GM21367 (cell line): Measurements from ENCODE around the gene LOXL3.

Source experiments
- ATAC-seq: cut with Tn5 transposase; IDR thresholded peaks from one replicate; pipeline ENCODE4 v1.9.1; 2021; ENCODE audit not compliant: unreplicated experiment

The LOXL3 gene

DNA sequence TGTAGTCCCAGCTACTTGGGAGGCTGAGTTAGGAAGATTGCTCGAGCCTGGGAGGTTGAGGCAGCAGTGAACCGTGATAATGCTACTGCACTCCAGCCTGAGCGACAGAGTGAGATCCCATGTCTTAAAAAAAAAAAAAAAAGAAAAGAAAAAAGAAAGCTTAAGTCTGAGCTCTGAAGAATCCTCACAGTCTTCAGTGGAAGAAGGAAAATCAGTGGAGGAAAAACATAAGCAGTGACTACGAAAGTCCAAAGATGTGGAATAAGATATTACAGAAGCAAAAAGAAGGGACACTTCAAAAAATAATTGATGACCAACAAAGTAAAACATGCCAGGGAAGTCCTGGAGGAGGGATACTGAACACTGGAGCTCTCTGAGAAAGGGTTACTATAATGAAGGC is 43.5 kb downstream of the LOXL3 start:
- ATAC-seq = no peak

DNA sequence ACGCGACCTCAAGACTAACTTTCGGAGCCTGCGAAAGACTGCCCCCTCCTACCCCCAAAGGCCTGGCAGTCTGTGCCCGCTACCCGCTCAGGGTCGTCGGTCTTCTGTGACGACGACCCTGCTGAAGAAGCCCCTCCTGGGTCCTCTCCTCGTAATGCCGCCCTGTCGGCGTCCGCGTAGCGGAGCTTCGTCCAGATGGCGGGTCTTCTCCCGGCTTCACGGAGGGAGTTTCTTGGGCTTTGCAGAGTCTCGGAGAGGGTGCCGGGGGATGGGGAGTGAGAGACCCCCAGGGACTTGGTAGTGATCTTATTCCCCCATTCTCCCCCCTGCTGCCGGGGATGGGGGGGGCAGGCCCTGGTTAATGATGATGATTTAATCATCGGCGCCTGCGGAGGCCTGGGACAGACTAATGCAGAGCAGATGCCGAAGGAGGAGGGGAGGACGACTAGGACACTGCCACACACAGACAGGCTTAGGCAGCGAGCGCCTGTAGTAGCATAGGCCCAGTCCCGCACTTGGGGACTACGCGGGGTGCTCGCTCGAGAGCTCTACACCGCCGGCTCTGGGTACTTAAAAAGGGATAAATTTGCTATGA is 45.7 kb downstream of the LOXL3 start:
- ATAC-seq = peak; percentile 5

DNA sequence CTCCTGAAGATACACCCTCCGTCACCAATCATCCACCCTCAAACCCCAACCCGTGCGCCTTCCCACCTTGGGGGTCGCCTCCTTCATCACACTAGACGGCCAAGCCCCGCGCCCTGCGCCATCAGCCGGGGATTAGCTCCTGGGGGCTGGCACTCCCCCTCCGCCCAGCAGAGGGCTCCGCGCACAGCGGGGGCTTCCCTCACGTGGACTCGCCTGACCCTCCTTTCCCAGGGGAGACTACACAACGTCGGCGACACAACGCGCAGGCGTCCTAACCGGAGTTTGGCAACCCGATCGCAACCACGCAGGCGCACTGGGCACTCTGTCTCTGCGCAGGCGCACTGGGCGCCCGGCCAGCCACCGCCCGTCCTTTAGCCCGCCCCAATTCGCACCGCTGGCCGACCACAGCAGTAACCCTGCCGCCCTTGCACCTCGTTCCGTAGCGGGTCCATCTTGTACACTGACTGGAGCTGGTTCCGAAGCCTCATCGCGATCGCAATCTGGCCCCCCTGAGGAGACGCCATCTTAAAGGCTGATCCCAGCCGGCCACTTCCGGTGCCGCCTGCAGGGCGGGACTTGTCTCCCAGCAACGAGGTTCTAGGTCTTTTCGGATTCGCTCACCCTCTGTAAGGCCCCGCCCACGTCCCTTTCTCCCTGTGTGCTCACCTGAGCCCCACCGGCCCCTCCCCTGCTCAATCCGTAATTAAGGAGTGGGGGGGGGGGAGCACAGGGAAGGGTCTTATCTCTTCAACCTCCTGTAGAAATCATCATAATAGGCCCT is 46.4 kb downstream of the LOXL3 start, which contains the start of gene PCGF1:
Gene PCGF1, minus strand, starts transcription at position 551 of the 781 bp plus-strand sequence. Its CDS starts 27 bp downstream, at position 524.
- peak; percentile 88 for ATAC-seq

DNA sequence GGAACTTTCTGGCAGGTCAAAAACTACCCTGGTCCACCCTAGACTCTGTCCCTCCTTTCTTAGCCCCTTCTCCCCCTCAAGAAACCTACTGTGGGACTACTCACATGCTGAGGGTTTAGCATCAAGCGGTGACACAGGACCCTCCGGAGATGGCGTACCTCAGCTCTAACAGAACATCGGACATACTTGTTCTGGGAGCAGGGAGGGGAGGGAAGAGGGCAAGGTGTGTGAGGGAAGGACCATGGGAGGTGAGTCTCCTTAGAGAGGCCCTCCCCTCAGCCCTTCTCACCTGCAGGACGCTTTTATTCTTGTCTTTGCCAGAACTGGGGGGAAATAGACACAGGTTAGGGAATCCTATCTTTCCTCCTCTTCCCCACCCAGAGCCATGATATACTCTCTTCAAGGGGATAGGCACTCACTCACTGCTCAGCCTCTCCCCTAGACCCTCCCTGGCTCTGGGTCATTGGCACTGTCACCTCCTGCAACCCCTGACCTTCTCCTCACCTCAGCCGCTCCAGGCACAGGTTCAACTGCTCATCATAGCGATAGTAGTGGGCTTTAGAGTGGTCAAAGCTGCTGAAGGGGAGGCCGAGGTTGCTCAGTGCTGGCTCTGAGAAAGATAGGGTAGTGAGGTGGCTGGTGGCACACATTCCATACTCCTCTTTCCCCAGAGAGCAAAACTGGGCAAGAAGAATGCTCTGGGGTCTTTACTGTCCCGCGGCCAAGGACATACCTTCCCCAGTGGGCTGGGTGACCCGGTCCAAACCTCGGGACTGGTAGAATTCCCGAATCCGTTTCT is 48.1 kb downstream of the LOXL3 start:
- ATAC-seq = no peak

DNA sequence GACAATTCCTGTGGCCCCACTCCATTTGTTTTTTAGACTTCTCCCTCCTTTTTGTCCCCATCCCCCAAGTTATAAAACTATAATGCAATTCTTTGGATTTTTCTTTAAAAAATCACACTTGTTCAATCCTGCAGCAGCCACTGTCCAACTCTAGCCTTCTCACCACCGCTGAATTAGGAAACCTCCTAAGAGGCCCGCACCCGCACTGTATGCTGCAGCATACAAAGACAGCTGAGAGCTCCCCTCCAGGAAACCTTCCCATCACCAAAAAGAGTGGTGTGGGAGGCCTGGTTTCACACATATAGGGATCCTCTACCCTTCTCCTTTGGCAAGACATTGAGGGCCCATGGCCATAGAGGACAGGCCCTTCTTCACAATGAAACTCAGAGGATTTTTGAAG is 49.2 kb downstream of the LOXL3 start:
- ATAC-seq = no peak

DNA sequence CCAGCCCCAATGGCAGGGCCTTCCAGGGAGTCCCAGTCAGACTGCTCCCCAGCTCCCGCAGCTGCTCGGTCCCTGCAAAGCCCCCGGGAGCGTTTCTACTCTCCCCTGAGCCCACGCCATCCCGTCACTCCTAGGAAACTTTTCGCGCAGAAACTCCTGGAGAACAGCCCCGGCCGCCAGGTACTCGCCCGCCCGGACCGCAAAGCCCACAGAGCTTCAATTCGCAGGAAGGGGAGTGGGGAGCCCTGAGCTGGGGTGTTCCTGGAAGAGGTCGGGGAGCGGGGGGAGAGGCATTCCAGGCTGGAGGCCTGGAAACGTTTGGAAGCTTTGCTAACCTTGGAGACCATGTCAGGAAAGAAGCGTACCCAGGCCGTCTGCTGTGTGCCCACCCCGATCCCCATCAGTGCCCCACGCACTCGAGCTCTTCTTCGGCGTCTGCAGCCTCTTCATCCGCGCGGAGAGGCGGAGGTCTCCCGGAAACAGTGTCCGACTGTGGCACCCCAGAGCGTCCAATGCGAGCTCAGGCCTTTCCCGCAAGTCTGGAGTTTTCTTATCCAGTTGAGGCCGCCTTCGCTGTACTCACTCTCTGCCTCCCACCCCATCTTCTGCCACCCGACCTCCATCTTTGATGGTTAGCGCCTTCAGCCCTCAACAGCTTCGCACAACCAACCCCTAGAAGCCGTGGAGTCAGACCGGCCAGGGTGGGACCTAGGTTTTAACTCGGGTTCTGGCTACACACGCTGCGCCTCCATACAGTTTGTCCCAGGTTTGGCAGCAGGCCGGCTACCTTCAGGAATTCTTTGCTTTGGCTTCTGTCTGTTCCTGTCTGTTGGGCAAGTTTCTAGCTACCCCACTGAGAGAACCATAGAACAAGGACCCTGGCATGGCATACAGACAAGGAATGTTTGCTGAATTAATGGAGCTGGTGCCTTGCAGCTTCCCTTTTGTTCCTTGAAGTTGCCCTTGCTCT is 50.0 kb downstream of the LOXL3 start:
- no peak for ATAC-seq

DNA sequence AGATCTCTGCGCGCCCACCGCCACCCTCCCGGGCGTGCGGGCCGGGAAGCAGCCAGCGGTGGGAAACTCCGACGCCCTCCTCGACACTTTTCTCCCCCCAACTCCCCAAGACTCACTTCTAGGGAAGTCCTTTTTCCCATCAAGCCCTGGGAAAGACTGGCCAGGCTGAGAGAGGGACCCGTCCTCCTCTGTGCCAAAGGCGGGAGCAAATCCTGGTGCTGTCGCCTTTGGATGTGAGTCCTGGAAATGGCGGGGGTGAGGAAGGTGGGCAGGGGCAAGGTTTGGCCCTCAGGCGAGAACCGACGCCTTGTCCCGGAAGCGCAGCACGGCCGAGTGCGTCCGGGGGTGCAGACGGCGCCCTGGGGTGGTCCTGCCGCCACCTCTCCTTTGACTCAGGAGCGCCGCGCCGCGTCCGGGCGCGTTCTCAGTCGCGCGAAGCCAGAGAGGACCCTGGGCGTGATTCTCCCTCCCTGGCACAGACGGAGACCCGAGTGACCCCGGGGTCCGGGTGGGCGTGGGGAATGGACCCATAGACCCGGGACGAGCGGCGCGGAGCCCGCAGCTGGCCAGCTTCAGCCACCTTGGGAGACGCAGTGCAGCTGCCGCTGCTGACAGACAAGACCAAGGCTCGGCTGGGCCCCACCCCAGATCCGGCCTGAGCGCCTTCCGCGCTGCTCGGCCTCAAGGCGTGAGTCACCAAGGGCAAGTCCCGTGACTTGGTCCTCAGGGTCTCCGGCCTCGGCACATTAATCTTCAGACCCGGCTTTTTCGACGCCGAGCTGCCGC is 50.8 kb downstream of the LOXL3 start:
- no peak for ATAC-seq

DNA sequence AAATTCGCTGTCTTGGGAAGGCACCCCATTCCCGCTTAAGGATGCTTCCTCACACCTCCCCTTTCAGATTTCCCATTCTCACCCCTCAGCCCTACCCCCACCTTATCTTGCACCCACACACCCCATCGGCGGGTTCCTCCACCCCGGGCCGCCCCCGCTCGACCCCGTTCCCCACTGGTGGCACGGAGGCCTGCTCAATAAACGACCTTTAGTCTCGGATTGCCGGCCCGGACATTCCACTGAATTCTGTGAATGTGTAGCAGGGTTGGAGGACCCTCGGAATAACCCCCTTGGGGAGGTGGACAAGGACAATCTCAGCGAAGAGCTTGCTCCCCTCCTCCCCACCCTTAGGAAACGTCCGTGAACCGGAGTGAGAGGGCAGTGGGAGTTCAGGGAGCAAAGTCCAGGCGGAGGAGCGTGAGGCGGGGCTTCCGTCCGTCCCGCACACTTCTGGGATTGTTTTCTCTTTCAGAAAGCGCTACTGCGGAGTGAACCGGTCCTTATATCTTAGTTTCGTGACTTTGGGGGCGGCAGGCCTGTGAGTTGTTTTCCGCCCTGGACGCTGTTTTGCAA is 51.5 kb downstream of the LOXL3 start:
- no peak for ATAC-seq

DNA sequence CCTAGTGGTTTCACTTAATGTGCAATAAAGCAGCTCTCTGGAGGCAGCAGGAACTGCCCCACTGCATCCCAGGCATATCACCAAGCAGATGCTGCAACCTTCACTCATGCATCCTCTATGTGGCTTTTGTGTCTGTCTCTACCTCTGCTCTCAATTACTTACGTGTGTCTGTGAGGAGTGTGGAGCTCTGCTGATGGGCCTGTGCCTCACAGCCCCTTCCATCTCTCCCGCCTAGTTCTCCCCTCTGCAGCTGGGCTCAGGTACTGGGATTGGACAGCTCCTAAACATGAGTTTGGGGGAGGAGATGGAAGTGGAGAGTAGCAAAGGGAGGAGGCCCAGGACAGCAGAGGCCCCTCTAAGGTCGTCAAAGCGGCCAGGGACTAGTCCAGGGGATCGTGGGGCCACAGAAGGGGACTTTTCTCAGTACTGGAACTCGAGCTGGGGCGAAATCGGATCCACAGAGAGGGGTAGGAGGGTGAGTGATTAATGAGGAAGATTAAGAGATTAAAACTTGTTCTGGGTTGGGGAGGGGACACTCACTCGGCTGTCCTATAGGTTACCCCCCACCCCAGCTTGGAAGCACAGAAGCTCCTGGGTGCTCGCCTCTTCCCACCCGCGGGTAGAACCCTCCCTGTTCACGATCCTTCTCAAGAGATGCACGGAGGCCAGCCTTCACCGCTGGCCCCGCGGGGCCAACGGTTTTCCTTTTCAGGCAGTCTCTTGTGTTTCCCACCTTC is 52.2 kb downstream of the LOXL3 start:
- no peak for ATAC-seq

DNA sequence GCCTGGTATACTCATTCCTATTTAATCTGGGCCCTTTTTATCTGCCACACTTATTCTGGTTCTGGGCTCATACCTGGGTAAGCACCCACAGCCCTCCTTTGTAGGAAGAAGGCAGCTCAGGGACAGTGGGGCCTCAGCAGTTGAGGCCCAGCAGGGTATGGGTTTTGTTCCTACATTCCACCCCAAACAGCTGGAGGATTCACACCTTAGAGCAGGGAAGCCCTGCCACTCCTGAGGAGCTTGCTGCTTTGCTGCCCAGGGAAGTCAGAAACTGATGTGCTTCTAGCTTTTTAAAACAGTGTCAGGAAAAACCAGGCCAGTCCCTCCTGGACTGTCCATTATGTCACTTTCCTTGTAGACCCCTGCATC is 53.2 kb downstream of the LOXL3 start:
- no peak for ATAC-seq

DNA sequence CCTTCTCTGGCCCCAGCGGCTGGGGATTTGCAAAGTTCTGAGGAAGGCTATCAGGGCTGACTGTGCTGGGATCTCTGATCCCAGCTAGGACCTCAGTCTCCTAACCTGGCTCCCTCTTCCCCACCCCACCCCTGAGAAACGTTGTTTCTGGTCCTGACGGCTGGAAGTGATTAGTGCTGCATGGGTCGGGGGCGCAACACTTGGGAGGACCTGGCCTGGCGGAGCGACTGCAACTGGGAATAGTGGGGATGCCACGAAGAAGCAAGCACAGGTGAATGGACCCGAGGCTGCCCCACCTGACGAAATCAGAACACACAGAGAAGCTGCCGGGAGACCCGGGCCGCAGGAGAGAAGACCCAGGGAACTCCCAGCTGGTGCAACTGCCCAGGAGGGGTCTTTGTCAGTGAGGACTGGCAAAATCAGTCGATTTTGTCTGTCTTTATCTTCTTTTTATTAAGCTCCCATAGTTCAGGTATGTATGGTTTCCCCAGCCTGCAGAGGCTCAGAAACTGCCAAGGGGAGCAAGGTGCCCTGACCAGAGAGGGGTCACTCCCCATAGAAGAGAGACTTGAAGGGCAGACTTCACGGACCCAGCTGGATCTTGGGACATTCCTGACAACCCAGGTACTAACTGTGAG is 53.7 kb downstream of the LOXL3 start:
- no peak for ATAC-seq

DNA sequence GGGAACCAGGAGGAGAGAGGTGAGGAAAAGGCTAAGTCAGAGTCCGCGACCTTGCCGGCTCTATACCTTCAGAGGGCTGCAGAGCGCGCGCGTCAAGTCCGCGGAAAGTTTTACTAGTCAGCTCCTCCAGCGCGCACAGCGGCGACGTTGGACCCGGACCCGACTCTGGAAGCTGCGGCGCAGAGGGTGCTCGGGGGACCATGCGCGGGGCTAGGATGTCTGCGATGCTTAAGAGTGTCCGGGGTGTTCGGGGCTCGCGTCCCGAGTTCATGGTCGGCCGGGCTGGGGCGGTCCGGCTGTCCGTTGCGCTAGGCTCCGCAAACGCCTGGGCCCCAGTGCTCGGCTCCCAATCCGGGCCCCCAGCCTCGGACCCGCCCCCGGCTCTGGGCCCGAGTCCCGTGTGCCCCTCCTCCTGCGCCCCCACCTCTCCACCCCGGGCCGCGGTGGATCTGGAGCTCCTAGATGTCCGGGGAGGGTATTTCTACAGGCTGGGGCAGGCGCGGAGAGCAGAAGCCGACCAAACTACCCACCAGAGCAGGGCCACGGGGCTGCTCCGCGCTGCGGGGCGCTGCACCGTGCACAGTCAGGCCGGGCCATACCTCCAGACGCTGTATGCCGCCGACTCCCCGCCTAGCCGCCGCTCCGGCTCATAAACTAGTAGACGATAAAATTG is 54.3 kb downstream of the LOXL3 start, which contains the start of gene LBX2:
Gene LBX2, minus strand, starts transcription at position 337 of the 673 bp plus-strand sequence. Its CDS starts 66 bp downstream, at position 271.
- ATAC-seq = no peak

DNA sequence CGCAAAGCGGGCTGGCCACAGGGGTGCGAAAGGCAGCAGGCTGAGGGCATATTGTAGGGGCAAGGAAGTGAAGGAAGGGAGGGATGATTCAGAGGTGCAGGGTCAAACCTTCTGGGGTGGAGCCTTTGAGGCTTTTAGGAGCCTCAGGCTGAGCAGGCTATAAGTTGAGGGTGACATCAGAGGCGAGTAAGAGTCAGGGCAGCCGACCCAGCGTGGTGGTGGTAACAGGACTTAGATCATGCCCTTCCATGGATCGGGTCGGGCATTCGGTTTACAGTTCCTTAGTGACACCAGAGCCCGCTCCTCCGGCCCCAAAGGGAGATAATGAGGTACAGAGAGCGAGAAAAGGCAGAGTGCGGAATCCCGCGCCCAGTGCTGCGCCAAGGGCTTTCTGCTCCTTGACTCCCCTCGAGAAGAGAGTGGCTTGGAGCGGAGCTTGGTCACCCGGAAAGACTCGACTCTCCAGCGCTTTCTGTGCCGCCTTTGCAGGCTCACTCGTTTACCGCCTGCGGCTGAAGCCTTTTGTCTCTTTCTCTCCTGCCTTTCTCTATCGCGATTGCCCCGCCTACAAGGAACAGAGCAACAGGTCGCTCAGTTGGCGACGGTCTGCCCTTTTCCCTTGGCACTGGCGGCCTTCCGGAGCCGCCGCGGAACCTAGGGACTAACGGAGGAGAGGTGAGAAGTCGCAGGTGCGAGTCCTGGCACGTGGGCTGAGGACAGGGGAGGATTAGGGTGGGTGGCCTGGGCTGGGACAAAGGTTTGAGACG is 55.1 kb downstream of the LOXL3 start:
- no peak for ATAC-seq

DNA sequence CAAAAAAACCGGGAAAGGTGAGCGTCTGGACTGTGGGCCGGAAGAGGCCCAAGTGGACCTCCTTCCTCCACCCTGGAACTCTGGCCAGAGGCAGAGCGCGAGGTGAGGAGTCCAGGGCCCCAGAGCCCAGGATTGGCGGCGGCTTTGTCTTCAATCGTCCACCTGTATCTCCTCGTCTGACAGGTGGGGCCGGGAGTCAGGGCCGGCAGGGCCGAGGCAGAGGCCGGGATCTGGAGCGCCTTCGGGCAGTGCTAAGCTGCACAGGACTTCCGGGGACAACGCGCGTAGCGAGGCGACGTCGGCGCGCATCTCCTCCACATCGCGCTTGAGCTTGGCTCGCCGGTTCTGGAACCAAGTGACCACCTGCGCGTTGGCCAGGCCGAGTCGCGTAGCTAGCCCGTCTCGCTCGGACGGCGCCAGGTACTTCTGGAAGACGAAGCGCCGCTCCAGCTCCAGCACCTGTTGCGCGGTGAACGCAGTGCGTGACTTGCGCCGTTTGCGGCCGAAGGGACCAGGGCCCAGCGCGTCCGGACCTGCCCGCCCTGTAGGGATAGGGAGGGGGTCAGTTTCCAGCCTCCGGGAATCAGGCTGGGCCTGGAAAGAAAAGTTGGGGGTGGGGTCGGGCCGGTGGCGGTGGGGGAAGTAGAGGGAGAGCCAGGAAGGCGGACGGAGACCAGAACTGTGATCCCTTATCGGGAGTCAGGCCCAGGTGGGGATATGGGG is 55.8 kb downstream of the LOXL3 start:
- no peak for ATAC-seq

DNA sequence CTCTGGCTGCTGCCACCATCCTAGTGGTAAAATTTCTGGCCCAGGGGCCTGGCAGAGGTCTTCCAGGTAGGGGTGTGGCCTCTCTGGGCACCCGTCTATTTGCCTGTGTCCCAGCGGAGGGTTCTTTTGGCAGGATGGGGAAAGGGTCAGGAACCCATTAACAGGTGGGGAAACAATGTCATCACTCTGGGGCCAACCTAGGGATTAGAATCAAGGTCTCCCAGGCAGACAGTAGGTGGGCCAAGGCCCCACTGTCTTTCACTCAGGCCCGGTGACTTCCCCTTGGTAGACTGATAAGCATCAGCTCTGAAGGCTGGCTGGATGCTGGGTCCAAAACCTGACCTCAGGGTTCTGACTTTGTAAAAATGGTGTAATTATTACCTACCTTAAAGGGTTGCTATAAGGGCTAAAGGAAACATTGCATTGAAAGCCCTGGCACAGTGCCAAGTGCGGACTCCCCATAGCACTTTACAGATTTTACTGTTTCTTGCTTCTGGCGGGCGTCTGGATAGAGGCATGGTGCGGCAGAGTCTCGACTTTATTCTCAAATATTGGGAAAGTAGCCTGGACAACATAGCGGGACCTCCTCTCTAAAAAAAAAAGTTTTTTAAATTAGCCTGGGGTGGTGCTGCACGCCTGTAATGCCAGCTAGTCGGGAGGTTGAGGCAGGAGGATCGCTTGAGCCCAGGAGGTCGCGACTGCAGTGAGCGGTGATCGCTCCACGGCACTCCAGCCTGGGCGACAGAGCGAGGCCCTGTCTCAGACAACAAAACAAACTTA is 56.6 kb downstream of the LOXL3 start:
- ATAC-seq = no peak

DNA sequence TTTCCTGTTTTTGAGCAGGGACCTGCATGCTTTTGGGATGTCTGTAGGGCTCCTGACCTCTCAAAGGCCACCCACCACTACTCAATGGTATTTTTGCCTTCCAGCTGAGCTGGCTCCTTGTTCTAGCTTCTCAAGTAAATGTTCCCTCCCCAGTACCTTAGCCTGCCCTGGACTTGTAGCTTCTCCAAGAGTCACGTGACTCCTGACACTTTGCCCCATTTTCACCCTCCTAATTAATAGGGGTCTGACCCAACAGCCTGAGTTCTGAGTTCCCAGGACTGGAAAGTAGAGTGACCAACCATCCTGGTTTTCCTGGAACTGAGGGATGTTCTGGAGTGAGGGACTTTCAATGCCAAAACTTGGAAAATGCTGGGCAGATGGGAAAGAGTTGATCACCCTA is 58.3 kb downstream of the LOXL3 start:
- ATAC-seq = no peak
